ENCODE measurements around the gene TMEM132C. TPM values are rescaled to one million over a fixed set of nuclear protein-coding genes. Genes with fewer than 3 reads are reported as not detected.

TMEM132C gene
- polyA plus RNA-seq, 2 of the 4 experiments (the other 2 are of a cell fraction): not detected

GRCh38 chr12:128542844-128543243, 275.9 kb downstream of the TMEM132C start:
- FAIRE-seq (no peak), ATAC-seq (no peak), DNase-seq (ENCODE audit: low read depth in 1 of 2, low spot score in 1 of 2) (no peak)
- Histone ChIP-seq H3K4me2 (no peak overlapping the region; the same call in 2 of the 3 replicates), H3K9me3 (no peaks in the 10 kb centered on the region), H3K27ac (no peak overlapping the region), H3K4me1 (no peaks in the 10 kb centered on the region), H3K4me3 (no peak overlapping the region)
- ChIA-PET POLR2A (no interaction called here), CTCF (no interaction called here)
- WGBS (ENCODE audit: missing lambda C conversion rate): 3% methylated on average over 7 of the region's 7 CpGs
- TF ChIP-seq MAX (IDR thresholded peaks at IDR 0.05): no peak

- H3K27ac ChIP-seq: no peak overlapping the region
- no peaks in the 10 kb centered on the region for H3K9me3 ChIP-seq
- no peak overlapping the region for H3K4me3 ChIP-seq
- POLR2A ChIA-PET: no interaction called here
- ATAC-seq (peak in 1 of 2 experiments; percentile 30; a peak in 1 of 6 replicates), DNase-seq (ENCODE audit: low read depth in 1 of 2, low spot score in 1 of 2) (no peak), FAIRE-seq (no peak)
- 3% methylated on average over 6 of the region's 6 CpGs for WGBS (ENCODE audit: missing lambda C conversion rate)
- no peak overlapping the region for H3K4me2 ChIP-seq
- no peaks in the 10 kb centered on the region for H3K4me1 ChIP-seq
- no peak for TF ChIP-seq MAX (IDR thresholded peaks at IDR 0.05)
- CTCF ChIA-PET: no interaction called here
These were observed 276.5 kb downstream of the TMEM132C start for GRCh38 chr12:128543460-128543859.

- ChIA-PET POLR2A (no interaction called here), CTCF (no interaction called here)
- Histone ChIP-seq H3K4me2 (no peak overlapping the region), H3K4me1 (no peaks in the 10 kb centered on the region), H3K27ac (no peak overlapping the region), H3K9me3 (no peaks in the 10 kb centered on the region), H3K4me3 (no peak overlapping the region)
- FAIRE-seq (no peak), DNase-seq (ENCODE audit: low read depth in 1 of 2, low spot score in 1 of 2) (no peak), ATAC-seq (no peak)
- TF ChIP-seq RNF2 (IDR thresholded peaks at IDR 0.05; ENCODE audit: borderline replicate concordance, low read depth) (no peak), SREBF2 (IDR thresholded peaks at IDR 0.05) (no peak), MAX (IDR thresholded peaks at IDR 0.05) (no peak), CHD4 (IDR thresholded peaks at IDR 0.05; ENCODE audit: borderline replicate concordance) (no peak), PBX3 (IDR thresholded peaks at IDR 0.05) (no peak), USF2 (IDR thresholded peaks at IDR 0.05) (no peak), HOXB5 (CRISPR knock-in tag; IDR thresholded peaks at IDR 0.05) (no peak), ESRRA (IDR thresholded peaks at IDR 0.05; ENCODE audit: borderline replicate concordance, low read length) (no peak), RARB (CRISPR knock-in tag; IDR thresholded peaks at IDR 0.05) (no peak), POLR2AphosphoS2 (conservative IDR thresholded peaks at IDR 0.05; ENCODE audit: low read length) (no peak), HOXB13 (CRISPR knock-in tag; IDR thresholded peaks at IDR 0.05; ENCODE audit: low read depth) (no peak), NPAS2 (CRISPR knock-in tag; IDR thresholded peaks at IDR 0.05; ENCODE audit: borderline replicate concordance) (no peak), BHLHE40 (IDR thresholded peaks at IDR 0.05; ENCODE audit: low read depth, low read length) (no peak), RFX5 (IDR thresholded peaks at IDR 0.05) (no peak), FOSL2 (IDR thresholded peaks at IDR 0.05) (no peak), FOSL2 (CRISPR knock-in tag; IDR thresholded peaks at IDR 0.05) (no peak), BCL3 (IDR thresholded peaks at IDR 0.05) (no peak), FOSB (CRISPR knock-in tag; IDR thresholded peaks at IDR 0.05) (no peak), MAZ (IDR thresholded peaks at IDR 0.05; ENCODE audit: borderline replicate concordance, low read depth, low read length) (no peak), ATOH8 (CRISPR knock-in tag; IDR thresholded peaks at IDR 0.05; ENCODE audit: low read depth) (no peak)
- WGBS (ENCODE audit: missing lambda C conversion rate): 14% methylated on average over 11 of the region's 25 CpGs
These were observed 277.0 kb downstream of the TMEM132C start for GRCh38 chr12:128543971-128544370.
